Neural crest cell (in vitro differentiated cells): Measurements from ENCODE around the gene ABHD8. TPM values are rescaled to one million over a fixed set of nuclear protein-coding genes. Genes with fewer than 3 reads are reported as not detected.

ENCODE experiments used
- DNase-seq: peaks from one replicate; pipeline ENCODE4 v3.0.0; 2021; ENCODE audit warnings: low read depth, mixed read lengths, low spot score
- H3K27ac Mint-ChIP-seq: one replicate; pipeline ENCODE4 v1.8.0; 2021; ENCODE audit warnings: mild to moderate bottlenecking, mixed read lengths; ENCODE audit not compliant: unreplicated experiment
- H3K27me3 Mint-ChIP-seq: 2 replicates; pipeline ENCODE4 v1.8.0; 2021; ENCODE audit warnings: low read depth, mild to moderate bottlenecking, mixed read lengths
- H3K36me3 Mint-ChIP-seq: 2 replicates; pipeline ENCODE4 v1.8.0; 2021; ENCODE audit warnings: low read depth, mild to moderate bottlenecking, mixed read lengths
- H3K4me1 Mint-ChIP-seq: 2 replicates; pipeline ENCODE4 v1.8.0; 2021; ENCODE audit warnings: mixed read lengths
- H3K4me3 Mint-ChIP-seq: one replicate; pipeline ENCODE4 v1.8.0; 2021; ENCODE audit warnings: mild to moderate bottlenecking, mixed read lengths
- H3K9me3 Mint-ChIP-seq: 2 replicates; pipeline ENCODE4 v1.8.0; 2021; ENCODE audit warnings: mixed read lengths
- CTCF ChIP-seq: fragments of 200-600 bp; sonication (generic); conservative IDR thresholded peaks from 2 replicates; pipeline ENCODE4 v1.5.0; 2021; ENCODE audit warnings: antibody characterized with exemption, mild to moderate bottlenecking
- total RNA-seq: library from RNA; stranded (reverse); gene quantifications from 2 replicates; pipeline ENCODE4 v1.2.1, GENCODE V29; 2021

The ABHD8 gene
- total RNA-seq, 1 donor from 2014 or later: 8.5 TPM

DNA sequence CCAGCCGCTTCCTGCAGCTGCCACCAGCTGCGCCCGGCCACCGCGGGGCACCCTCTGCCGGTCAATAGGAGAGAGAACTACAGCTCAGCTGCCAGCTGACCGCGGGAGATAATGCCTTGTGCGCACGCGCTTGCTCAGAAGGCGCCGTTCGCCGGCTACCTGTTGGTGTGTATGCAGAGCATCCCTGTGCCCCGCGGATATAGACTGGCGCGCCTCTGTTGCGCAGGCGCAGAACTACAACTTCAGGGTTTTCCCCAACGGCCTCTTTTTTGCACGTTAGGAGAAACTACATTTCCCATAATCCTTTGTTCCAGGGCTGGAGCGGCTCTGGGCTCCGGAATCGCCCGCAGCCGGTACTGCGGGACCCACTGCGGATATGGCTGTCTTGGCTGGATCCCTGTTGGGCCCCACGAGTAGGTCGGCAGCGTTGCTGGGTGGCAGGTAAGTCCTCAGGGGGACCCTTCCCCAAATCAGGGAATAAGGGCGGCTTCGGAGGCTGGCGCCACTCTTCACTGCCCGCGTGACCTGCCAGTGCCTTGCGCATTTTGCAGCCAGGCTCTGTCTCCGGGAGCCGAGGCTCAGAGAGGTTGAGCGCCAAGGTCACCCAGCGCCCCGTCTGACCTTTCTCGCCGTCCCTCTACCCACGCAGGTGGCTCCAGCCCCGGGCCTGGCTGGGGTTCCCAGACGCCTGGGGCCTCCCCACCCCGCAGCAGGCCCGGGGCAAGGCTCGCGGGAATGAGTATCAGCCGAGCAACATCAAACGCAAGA is 2.5 kb upstream of the ABHD8 start, which contains the start of gene MRPL34:
Gene MRPL34, plus strand, starts transcription at position 356 of the 768 bp plus-strand sequence. Its CDS starts 21 bp downstream, at position 377.
- peak; percentile 88 for DNase-seq
- TF ChIP-seq CTCF: peak; percentile 80
- peak within 1 kb of the TSS; percentile 57 for H3K27ac Mint-ChIP-seq
- no peaks in the 10 kb centered on the region for H3K9me3 Mint-ChIP-seq
- peak within 1 kb of the TSS; percentile 97 for H3K4me3 Mint-ChIP-seq
- H3K27me3 Mint-ChIP-seq: peaks cover 3% of the 10 kb centered on the region
- H3K4me1 Mint-ChIP-seq: peaks cover 47% of the 10 kb centered on the region
- no peaks in the 10 kb centered on the region for H3K36me3 Mint-ChIP-seq

DNA sequence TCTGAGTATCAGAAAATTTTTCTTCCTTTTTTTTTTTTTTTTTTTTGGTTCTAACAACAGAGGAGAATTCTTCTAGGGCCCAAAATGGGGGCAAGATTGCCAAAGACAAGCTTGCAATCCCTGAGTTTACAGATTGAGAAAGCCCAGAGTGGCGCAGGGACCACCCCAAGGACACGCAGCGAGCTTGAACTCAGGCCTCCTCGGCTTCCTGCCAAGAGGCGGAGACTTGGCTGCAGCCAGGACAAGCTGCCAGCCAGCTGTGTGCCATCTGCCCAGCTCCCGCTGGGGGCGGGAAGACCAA is 1.9 kb upstream of the ABHD8 start:
- Mint-ChIP-seq H3K27me3 (peaks cover 3% of the 10 kb centered on the region), H3K9me3 (no peaks in the 10 kb centered on the region), H3K4me1 (peaks cover 42% of the 10 kb centered on the region), H3K4me3 (peak overlapping the region; percentile 97), H3K36me3 (no peaks in the 10 kb centered on the region), H3K27ac (no peak overlapping the region)
- no peak for TF ChIP-seq CTCF
- no peak for DNase-seq

DNA sequence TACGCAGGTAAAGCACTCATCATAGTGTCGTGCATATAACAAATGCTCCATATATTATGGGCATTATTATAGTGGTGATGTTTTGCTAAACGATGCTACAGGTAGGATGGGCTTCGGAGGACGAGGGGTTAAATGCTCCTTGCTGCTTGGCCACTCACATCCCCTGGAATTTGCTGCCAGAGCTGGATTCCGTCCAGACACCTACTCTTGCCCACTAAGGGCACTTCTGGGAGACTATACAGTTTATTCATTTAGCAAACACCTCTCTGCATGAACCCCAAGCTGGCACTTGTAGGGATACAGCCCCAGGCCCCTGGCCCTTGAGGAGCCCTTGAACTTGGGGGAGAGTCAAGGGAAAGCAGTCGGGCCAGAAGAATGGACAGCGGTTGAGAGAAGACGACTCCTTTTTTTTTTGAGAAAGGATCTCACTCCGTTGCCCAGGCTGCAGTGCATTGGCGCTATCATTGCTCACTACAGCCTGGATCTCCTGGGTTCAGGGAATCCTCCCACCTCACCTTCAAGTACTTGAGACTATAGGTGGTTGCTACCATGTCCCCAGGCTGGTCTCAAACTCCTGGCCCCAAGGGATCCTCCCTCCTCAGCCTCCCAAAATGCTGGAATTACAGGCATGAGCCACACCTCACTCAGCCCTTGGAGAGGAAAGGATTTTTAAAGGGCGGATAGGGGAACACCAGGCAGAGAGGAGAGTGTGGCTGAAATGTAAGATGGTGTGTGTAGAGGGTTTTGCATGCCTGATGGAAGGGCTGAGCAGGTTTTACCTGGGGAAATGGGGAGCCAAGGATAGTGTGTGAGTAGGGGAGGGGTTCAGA is 1.4 kb upstream of the ABHD8 start:
- Mint-ChIP-seq H3K4me1 (peaks cover 39% of the 10 kb centered on the region), H3K27ac (no peak overlapping the region), H3K4me3 (peak overlapping the region; percentile 97)

GRCh38 chr19:17303940-17304267 is 679 bp upstream of the ABHD8 start:
- H3K4me1 Mint-ChIP-seq: peaks cover 33% of the 10 kb centered on the region
- H3K36me3 Mint-ChIP-seq: peaks cover under 1% of the 10 kb centered on the region
- peaks cover 3% of the 10 kb centered on the region for H3K27me3 Mint-ChIP-seq
- peak overlapping the region; percentile 85 for H3K4me3 Mint-ChIP-seq
- no peak for TF ChIP-seq CTCF
- no peak overlapping the region for H3K27ac Mint-ChIP-seq
- no peak for DNase-seq
- H3K9me3 Mint-ChIP-seq: no peaks in the 10 kb centered on the region

More for the DNA sequence above, 1.4 kb upstream of the ABHD8 start:
- no peak for TF ChIP-seq CTCF
- Mint-ChIP-seq H3K9me3 (no peaks in the 10 kb centered on the region), H3K36me3 (no peaks in the 10 kb centered on the region), H3K27me3 (peaks cover 3% of the 10 kb centered on the region)
- no peak for DNase-seq

- TF ChIP-seq CTCF: no peak
- Mint-ChIP-seq H3K27ac (no peak overlapping the region), H3K9me3 (no peaks in the 10 kb centered on the region)
These were observed 646 bp downstream of the ABHD8 start for GRCh38 chr19:17302391-17303166.

More at GRCh38 chr19:17302391-17303166, 646 bp downstream of the ABHD8 start:
- Mint-ChIP-seq H3K36me3 (peaks cover 7% of the 10 kb centered on the region), H3K4me3 (peak overlapping the region; percentile 82), H3K27me3 (peaks cover 3% of the 10 kb centered on the region), H3K4me1 (peaks cover 27% of the 10 kb centered on the region)
- no peak for DNase-seq
